ENCODE measurements around the gene SYT2.

- TF ChIP-seq, protein P1, sequence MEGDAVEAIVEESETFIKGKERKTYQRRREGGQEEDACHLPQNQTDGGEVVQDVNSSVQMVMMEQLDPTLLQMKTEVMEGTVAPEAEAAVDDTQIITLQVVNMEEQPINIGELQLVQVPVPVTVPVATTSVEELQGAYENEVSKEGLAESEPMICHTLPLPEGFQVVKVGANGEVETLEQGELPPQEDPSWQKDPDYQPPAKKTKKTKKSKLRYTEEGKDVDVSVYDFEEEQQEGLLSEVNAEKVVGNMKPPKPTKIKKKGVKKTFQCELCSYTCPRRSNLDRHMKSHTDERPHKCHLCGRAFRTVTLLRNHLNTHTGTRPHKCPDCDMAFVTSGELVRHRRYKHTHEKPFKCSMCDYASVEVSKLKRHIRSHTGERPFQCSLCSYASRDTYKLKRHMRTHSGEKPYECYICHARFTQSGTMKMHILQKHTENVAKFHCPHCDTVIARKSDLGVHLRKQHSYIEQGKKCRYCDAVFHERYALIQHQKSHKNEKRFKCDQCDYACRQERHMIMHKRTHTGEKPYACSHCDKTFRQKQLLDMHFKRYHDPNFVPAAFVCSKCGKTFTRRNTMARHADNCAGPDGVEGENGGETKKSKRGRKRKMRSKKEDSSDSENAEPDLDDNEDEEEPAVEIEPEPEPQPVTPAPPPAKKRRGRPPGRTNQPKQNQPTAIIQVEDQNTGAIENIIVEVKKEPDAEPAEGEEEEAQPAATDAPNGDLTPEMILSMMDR (IDR thresholded peaks at IDR 0.05) = no peak
- TF ChIP-seq POLR2A (IDR thresholded peaks at IDR 0.05) (no peak), POLR2AphosphoS5 (IDR thresholded peaks at IDR 0.05) (no peak), EP300 (IDR thresholded peaks at IDR 0.05) (no peak)
These were observed 87.2 kb downstream of the SYT2 start for GRCh38 chr1:202623075-202623474.

Data from gastroesophageal sphincter (tissue), 3 donors.